ENCODE measurements around the gene SLC9A3. TPM values are rescaled to one million over a fixed set of nuclear protein-coding genes. Genes with fewer than 3 reads are reported as not detected.

Gene SLC9A3
- polyA plus RNA-seq, 1 experiment, result 0.76 TPM

DNA sequence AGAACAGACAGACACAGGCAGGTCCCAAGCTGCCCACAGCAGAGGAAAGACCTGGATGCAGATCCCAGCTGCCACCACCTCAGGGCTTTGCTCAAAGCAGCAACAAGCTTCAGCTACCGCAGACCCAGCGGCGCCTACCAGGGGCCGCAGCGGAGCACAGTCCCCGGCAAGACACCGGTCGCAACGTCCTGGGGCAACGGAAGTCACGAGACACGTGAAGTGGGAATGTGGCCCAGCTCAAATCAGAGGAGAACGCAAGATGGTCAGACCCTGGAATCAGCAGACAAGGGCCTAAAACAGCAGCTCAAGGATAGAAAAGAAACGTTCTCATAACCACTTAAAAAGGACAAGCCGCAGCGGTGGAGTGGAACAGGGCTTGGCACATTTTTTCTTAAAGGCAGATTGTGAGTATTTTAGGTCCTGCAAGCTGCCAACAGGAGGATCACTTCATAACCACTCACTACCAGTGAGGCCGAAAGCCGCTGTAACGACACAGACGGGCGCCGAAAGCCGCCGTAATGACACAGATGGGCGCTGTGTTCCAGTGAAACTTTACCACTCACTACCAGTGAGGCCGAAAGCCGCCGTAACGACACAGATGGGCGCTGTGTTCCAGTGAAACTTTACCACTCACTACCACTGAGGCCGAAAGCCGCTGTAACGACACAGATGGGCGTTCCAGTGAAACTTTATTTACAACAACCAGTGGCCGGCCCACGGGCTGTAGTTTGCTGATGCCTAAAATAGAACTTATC lies 21.7 kb downstream of the SLC9A3 start:
- Histone ChIP-seq H3K27ac (ENCODE audit: low read depth, low read length) (no peak overlapping the region), H3K27me3 (ENCODE audit: control insufficient read depth, insufficient read depth, low read length) (peaks cover 21% of the 10 kb centered on the region), H3K4me3 (ENCODE audit: low read depth, low read length) (no peak overlapping the region), H3K9me3 (ENCODE audit: control insufficient read depth, insufficient read depth, low read length) (peaks cover 17% of the 10 kb centered on the region; the same call in 1 of the 2 replicates)
- DNase-seq (ENCODE audit: low read depth, low spot score), result no peak
- TF ChIP-seq, protein P1, sequence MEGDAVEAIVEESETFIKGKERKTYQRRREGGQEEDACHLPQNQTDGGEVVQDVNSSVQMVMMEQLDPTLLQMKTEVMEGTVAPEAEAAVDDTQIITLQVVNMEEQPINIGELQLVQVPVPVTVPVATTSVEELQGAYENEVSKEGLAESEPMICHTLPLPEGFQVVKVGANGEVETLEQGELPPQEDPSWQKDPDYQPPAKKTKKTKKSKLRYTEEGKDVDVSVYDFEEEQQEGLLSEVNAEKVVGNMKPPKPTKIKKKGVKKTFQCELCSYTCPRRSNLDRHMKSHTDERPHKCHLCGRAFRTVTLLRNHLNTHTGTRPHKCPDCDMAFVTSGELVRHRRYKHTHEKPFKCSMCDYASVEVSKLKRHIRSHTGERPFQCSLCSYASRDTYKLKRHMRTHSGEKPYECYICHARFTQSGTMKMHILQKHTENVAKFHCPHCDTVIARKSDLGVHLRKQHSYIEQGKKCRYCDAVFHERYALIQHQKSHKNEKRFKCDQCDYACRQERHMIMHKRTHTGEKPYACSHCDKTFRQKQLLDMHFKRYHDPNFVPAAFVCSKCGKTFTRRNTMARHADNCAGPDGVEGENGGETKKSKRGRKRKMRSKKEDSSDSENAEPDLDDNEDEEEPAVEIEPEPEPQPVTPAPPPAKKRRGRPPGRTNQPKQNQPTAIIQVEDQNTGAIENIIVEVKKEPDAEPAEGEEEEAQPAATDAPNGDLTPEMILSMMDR (IDR thresholded peaks at IDR 0.05; ENCODE audit: low read depth, low read length), result no peak
- ChIA-PET POLR2A (interaction anchor here (0.6 to 0.8 kb wide), 2 partner anchors 9 to 181 kb away, joined by 3 to 8 read pairs; partner anchors contain the start of gene AHRR), CTCF (no interaction called here)

DNA sequence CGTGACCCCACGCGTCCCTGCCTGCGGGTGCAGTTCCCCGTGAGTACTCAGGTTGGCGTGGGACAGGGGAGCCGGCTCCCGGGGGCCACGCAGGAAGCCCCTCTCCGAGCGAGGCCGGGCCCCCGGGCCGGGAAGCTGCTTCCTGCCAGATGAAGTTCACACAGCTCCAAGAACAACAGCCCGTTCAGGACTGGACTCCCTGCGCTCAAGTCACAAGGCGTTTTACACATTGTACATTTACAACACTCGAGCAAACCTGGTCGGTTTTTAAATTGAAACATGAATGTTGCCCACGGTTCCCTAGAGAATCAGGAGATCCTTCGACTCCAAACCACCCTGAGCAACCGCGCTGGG lies 22.4 kb downstream of the SLC9A3 start:
- POLR2A ChIA-PET, result interaction anchor here (0.8 kb wide), 1 partner anchor 9 kb away, joined by 3 read pairs; no protein-coding TSS in a partner anchor
- DNase-seq (ENCODE audit: low read depth, low spot score), result no peak
- Histone ChIP-seq H3K4me3 (ENCODE audit: low read depth, low read length) (no peak overlapping the region), H3K27me3 (ENCODE audit: control insufficient read depth, insufficient read depth, low read length) (peaks cover 21% of the 10 kb centered on the region), H3K9me3 (ENCODE audit: control insufficient read depth, insufficient read depth, low read length) (peaks cover 12% of the 10 kb centered on the region; the same call in 1 of the 2 replicates), H3K27ac (ENCODE audit: low read depth, low read length) (no peak overlapping the region)
- CTCF ChIA-PET, result no interaction called here
- TF ChIP-seq, protein P1 (IDR thresholded peaks at IDR 0.05; ENCODE audit: low read depth, low read length), result no peak

DNA sequence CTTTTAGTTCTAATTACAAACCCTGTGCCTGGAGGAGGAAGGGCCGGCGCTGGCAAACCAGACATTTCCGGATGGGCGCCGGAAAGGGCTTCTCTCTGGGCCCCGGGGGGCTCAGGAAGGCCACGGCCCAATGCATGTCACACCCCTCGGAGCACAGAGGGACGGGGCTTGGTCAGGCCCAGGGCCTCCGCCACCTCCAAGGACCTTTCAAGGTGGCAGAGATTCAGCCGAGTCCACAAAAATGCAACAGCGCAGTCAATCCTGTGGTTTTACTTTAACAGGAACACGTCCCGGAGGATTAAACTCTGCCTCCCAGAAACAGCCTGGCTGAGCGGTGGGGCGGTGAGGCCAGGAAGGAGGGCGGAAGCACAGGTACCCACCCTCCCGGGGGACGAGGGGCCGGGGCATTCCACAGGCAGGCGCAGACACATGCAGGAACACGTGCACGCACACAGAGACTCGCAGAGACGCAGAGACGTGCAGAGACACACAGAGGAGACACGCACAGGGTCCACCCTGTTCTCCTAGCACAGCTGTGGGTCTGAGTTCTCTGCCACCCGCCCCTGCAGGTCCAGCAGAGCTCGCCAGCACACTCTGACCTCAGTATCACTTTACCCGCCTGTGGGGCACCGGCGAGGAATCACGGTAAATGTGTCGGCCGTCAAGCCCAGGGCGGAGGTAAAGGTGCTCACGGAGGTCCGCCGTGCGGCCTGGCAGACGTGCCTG lies 23.0 kb downstream of the SLC9A3 start:
- TF ChIP-seq, protein P1 (IDR thresholded peaks at IDR 0.05; ENCODE audit: low read depth, low read length), result no peak
- Histone ChIP-seq H3K9me3 (ENCODE audit: control insufficient read depth, insufficient read depth, low read length) (peaks cover 10% of the 10 kb centered on the region; the same call in 1 of the 2 replicates), H3K27me3 (ENCODE audit: control insufficient read depth, insufficient read depth, low read length) (peaks cover 21% of the 10 kb centered on the region), H3K27ac (ENCODE audit: low read depth, low read length) (no peak overlapping the region), H3K4me3 (ENCODE audit: low read depth, low read length) (no peak overlapping the region)
- POLR2A ChIA-PET, result no interaction called here
- CTCF ChIA-PET, result no interaction called here
- no peak for DNase-seq (ENCODE audit: low read depth, low spot score)

DNA sequence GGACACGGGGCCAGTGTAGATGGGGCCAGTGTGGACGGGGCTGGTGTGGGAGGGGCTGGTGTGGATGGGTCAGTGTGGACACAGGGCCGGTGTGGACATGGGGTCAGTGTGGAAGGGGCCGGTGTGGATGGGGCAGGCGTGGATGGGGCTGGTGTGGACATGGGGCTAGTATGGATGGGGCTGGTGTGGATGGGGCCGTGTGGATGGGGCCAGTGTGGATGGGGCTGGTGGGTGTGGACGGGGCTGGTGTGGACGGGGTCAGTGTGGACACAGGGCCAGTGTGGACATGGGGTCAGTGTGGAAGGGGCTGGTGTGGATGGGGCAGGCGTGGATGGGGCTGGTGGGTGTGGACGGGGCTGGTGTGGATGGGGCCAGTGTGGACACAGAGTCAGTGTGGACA lies 23.8 kb downstream of the SLC9A3 start:
- TF ChIP-seq, protein P1 (IDR thresholded peaks at IDR 0.05; ENCODE audit: low read depth, low read length), result no peak
- H3K27me3 ChIP-seq (ENCODE audit: control insufficient read depth, insufficient read depth, low read length), result peaks cover 23% of the 10 kb centered on the region
- H3K27ac ChIP-seq (ENCODE audit: low read depth, low read length), result no peak overlapping the region
- DNase-seq (ENCODE audit: low read depth, low spot score), result no peak
- H3K9me3 ChIP-seq (ENCODE audit: control insufficient read depth, insufficient read depth, low read length), result peaks cover 5% of the 10 kb centered on the region; the same call in 1 of the 2 replicates
- H3K4me3 ChIP-seq (ENCODE audit: low read depth, low read length), result no peak overlapping the region
- POLR2A ChIA-PET, result no interaction called here
- CTCF ChIA-PET, result no interaction called here

All from AG04450 (cell line).